OCI-LY7 (cell line): ENCODE results near the gene ARHGAP19. TPM values are rescaled to one million over a fixed set of nuclear protein-coding genes. Genes with fewer than 3 reads are reported as not detected.

ENCODE experiments used
- BruUV-seq: library from RNA; stranded (reverse); fragments of 400-500 nt; replicated peaks from 2 replicates; lab custom pipeline; 2021; lab: Mats Ljungman, UMichigan
- CTCF ChIA-PET: fragments of 300-600 bp; sonication (Branson Sonifier 250); formaldehyde crosslinking; loops from one replicate; lab custom pipeline; 2022; ENCODE audit warnings: antibody characterized with exemption; ENCODE audit not compliant: unreplicated experiment; lab: Charles Lee
- POLR2A ChIA-PET: fragments of 300-600 bp; sonication (Branson Sonifier 250); formaldehyde crosslinking; loops from one replicate; lab custom pipeline; 2022; ENCODE audit warnings: antibody characterized with exemption; lab: Charles Lee
- DNase-seq: peaks from one replicate; pipeline ENCODE4 v3.0.0-alpha.2; 2015; ENCODE audit warnings: low spot score
- H2AFZ ChIP-seq: fragments of 200-600 bp; sonication (generic), shearing (Covaris generic); 2 replicates; pipeline ENCODE4 v1.6.1; 2014; ENCODE audit warnings: mild to moderate bottlenecking, antibody characterized with exemption, low read length, moderate library complexity
- H3K27ac ChIP-seq: fragments of 200-600 bp; sonication (generic); 2 replicates; pipeline ENCODE4 v1.5.1; 2014; ENCODE audit warnings: mixed run types, low read depth, mild to moderate bottlenecking, moderate library complexity, low read length, inconsistent platforms; ENCODE audit not compliant: poor library complexity, severe bottlenecking
- H3K36me3 ChIP-seq: fragments of 200-600 bp; sonication (generic); 2 replicates; pipeline ENCODE4 v1.6.1; 2014; ENCODE audit warnings: mild to moderate bottlenecking, antibody characterized with exemption, low read length, moderate library complexity, mixed read lengths; ENCODE audit not compliant: insufficient read depth
- H3K4me1 ChIP-seq: fragments of 200-600 bp; sonication (generic); 2 replicates; pipeline ENCODE4 v1.5.1; 2014; ENCODE audit warnings: mild to moderate bottlenecking, low read length; ENCODE audit not compliant: insufficient read depth, poor library complexity, severe bottlenecking
- H3K4me2 ChIP-seq: fragments of 200-600 bp; sonication (generic); 2 replicates; pipeline ENCODE4 v1.6.1; 2014; ENCODE audit warnings: mild to moderate bottlenecking, low read length
- H3K4me3 ChIP-seq: fragments of 200-600 bp; sonication (generic); 2 replicates; pipeline ENCODE4 v1.5.1; 2014; ENCODE audit warnings: mild to moderate bottlenecking, low read depth, low read length; ENCODE audit not compliant: poor library complexity, severe bottlenecking
- H3K79me2 ChIP-seq: fragments of 200-600 bp; sonication (generic); 2 replicates; pipeline ENCODE4 v1.6.1; 2016; ENCODE audit warnings: low read depth, mild to moderate bottlenecking, low read length, moderate library complexity, mixed read lengths; ENCODE audit not compliant: insufficient read depth
- H3K9me2 ChIP-seq: fragments of 200-600 bp; sonication (generic); 2 replicates; pipeline ENCODE4 v1.6.1; 2016; ENCODE audit warnings: mild to moderate bottlenecking, low read length, mixed read lengths; ENCODE audit not compliant: insufficient read depth
- H3K9me3 ChIP-seq: fragments of 200-600 bp; sonication (generic); 2 replicates; pipeline ENCODE4 v1.6.1; 2014; ENCODE audit warnings: mild to moderate bottlenecking, mixed run types, low read length, mixed read lengths
- H4K20me1 ChIP-seq: fragments of 200-600 bp; sonication (generic); 2 replicates; pipeline ENCODE4 v1.6.1; 2014; ENCODE audit warnings: mild to moderate bottlenecking, antibody characterized with exemption, low read length, moderate library complexity, mixed read lengths; ENCODE audit not compliant: insufficient read depth
- CTCF ChIP-seq: fragments of 200-600 bp; sonication (generic); conservative IDR thresholded peaks from 2 replicates; pipeline ENCODE4 v1.5.1; 2014; ENCODE audit warnings: mild to moderate bottlenecking, antibody characterized with exemption, low read length, moderate library complexity, mixed read lengths
- EZH2phosphoT487 ChIP-seq: fragments of 200-600 bp; sonication (generic); IDR thresholded peaks from 2 replicates; pipeline ENCODE4 v1.6.1; 2018; ENCODE audit warnings: low read depth, borderline replicate concordance, mild to moderate bottlenecking, mixed run types, antibody characterized with exemption, low read length, moderate library complexity, mixed read lengths
- intact Hi-C: fragments of 100-400 bp; cut with micrococcal nuclease; formaldehyde crosslinking; loops from one replicate; pipeline ENCODE4 v1.10.0; 2022; ENCODE audit not compliant: unreplicated experiment
- total RNA-seq, 2 experiments: library from RNA; depleted of rRNA in 1 of 2; stranded (reverse); fragments of >200 nt in 1 of 2; shearing (Covaris generic) in 1 of 2; gene quantifications; 2 replicates each; pipeline ENCODE4 v1.2.3, GENCODE V29; 2014 to 2022

Gene ARHGAP19
- total RNA-seq, 2 experiments from 2014 or later = 34.1 to 60.5 TPM

- TF ChIP-seq EZH2phosphoT487 (no peak), CTCF (no peak)
- intact Hi-C loops = loop anchor here (5.0 kb wide), 1 partner anchor 127 kb away; the partner anchor contains the start of gene RRP12
- peaks cover 36% of the 10 kb centered on the region for H3K4me1 ChIP-seq
- H3K9me2 ChIP-seq = no peaks in the 10 kb centered on the region
- peak overlapping the region; percentile 74 for H3K27ac ChIP-seq
- peak overlapping the region; percentile 73 for H3K4me2 ChIP-seq
- H3K36me3 ChIP-seq = peaks cover 27% of the 10 kb centered on the region
- POLR2A ChIA-PET = interaction anchor here (0.6 to 1.2 kb wide), 7 partner anchors 9 to 74 kb away, joined by 3 to 11 read pairs (median 3); no protein-coding TSS in a partner anchor
- peaks cover 74% of the 10 kb centered on the region for H3K79me2 ChIP-seq
- peak; percentile 72 for DNase-seq
- no TSS peak for BruUV-seq
- no peaks in the 10 kb centered on the region for H4K20me1 ChIP-seq
- 0 out of 2 replicates have a peak overlapping the region, but pooled peaks have one; percentile 1 for H2AFZ ChIP-seq
- peaks cover 16% of the 10 kb centered on the region; the same call in 1 of the 2 replicates for H3K9me3 ChIP-seq
- peak overlapping the region; percentile 52 for H3K4me3 ChIP-seq
- CTCF ChIA-PET = no interaction called here
Measured at GRCh38 chr10:97274828-97275227, 17.6 kb downstream of the ARHGAP19 start.

GRCh38 chr10:97273700-97274099 lies 18.7 kb downstream of the ARHGAP19 start:
- POLR2A ChIA-PET = interaction anchor here (0.5 to 1.2 kb wide), 4 partner anchors 12 to 73 kb away, joined by 3 to 11 read pairs (median 7); no protein-coding TSS in a partner anchor
- H3K36me3 ChIP-seq = peaks cover 31% of the 10 kb centered on the region

More at GRCh38 chr10:97273700-97274099, 18.7 kb downstream of the ARHGAP19 start:
- intact Hi-C loops = no loop called here
- no TSS peak for BruUV-seq
- H3K79me2 ChIP-seq = peaks cover 74% of the 10 kb centered on the region
- H3K9me3 ChIP-seq = peaks cover 19% of the 10 kb centered on the region; the same call in 1 of the 2 replicates
- TF ChIP-seq CTCF (no peak), EZH2phosphoT487 (no peak)
- H4K20me1 ChIP-seq = no peaks in the 10 kb centered on the region
- no peak overlapping the region for H2AFZ ChIP-seq
- no peak for DNase-seq
- peaks cover 25% of the 10 kb centered on the region for H3K4me1 ChIP-seq
- H3K27ac ChIP-seq = no peak overlapping the region
- CTCF ChIA-PET = no interaction called here
- H3K9me2 ChIP-seq = no peaks in the 10 kb centered on the region
- no peak overlapping the region for H3K4me2 ChIP-seq
- H3K4me3 ChIP-seq = no peak overlapping the region
